IMR-90 (cell line): ENCODE data around the gene ITGA3.

Experiments
- CEBPB ChIP-seq: IDR thresholded peaks from 2 replicates; pipeline ENCODE4 v1.6.1; 2012; ENCODE audit warnings: low read depth, low read length, improper control_type of control experiment
- CHD1 ChIP-seq: IDR thresholded peaks from 2 replicates; pipeline ENCODE4 v1.6.1; 2012; ENCODE audit warnings: low read depth, low read length, improper control_type of control experiment
- CTCF ChIP-seq: conservative IDR thresholded peaks from 2 replicates; pipeline ENCODE4 v1.5.1; 2012; ENCODE audit warnings: mild to moderate bottlenecking, low read depth, low read length, improper control_type of control experiment
- POLR2A ChIP-seq: IDR thresholded peaks from 2 replicates; pipeline ENCODE4 v1.6.1; 2012; ENCODE audit warnings: mild to moderate bottlenecking, low read depth, low read length
- RFX5 ChIP-seq: IDR thresholded peaks from 2 replicates; pipeline ENCODE4 v1.8.0; 2012; ENCODE audit warnings: low read depth, mild to moderate bottlenecking, low read length, moderate library complexity
- TF ChIP-seq, protein P1 (sequence below): fragments of 150-350 bp; IDR thresholded peaks from 2 replicates; pipeline ENCODE4 v1.6.1; 2016; ENCODE audit warnings: low read depth, mild to moderate bottlenecking, low read length, moderate library complexity, borderline replicate concordance
- TF ChIP-seq, protein P2 (sequence below): fragments of 150-350 bp; IDR thresholded peaks from 2 replicates; pipeline ENCODE4 v1.6.1; 2017; ENCODE audit warnings: mild to moderate bottlenecking, antibody characterized with exemption, low read length, low read depth

- TF ChIP-seq CTCF: no peak
- TF ChIP-seq CEBPB: no peak
- TF ChIP-seq, protein P1, sequence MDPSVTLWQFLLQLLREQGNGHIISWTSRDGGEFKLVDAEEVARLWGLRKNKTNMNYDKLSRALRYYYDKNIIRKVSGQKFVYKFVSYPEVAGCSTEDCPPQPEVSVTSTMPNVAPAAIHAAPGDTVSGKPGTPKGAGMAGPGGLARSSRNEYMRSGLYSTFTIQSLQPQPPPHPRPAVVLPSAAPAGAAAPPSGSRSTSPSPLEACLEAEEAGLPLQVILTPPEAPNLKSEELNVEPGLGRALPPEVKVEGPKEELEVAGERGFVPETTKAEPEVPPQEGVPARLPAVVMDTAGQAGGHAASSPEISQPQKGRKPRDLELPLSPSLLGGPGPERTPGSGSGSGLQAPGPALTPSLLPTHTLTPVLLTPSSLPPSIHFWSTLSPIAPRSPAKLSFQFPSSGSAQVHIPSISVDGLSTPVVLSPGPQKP: no peak
- peak; percentile 73; the same call in 1 of the 2 replicates for TF ChIP-seq POLR2A
- TF ChIP-seq CHD1: no peak
- no peak for TF ChIP-seq RFX5
- TF ChIP-seq, protein P2, sequence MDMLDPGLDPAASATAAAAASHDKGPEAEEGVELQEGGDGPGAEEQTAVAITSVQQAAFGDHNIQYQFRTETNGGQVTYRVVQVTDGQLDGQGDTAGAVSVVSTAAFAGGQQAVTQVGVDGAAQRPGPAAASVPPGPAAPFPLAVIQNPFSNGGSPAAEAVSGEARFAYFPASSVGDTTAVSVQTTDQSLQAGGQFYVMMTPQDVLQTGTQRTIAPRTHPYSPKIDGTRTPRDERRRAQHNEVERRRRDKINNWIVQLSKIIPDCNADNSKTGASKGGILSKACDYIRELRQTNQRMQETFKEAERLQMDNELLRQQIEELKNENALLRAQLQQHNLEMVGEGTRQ: no peak
These were observed at the start of gene ITGA3 for GRCh38 chr17:50055426-50056216.
